ENCODE measurements around the gene LTBP4. TPM values are rescaled to one million over a fixed set of nuclear protein-coding genes. Genes with fewer than 3 reads are reported as not detected.
"Not testable (repeated sequence)": the region's sequence is repeated elsewhere in the genome, so short reads cannot be mapped to it uniquely, and the experiment has no call there.

The LTBP4 gene
- total and polyA plus RNA-seq, 5 experiments from 2014 or later = 13.4 to 114 (median 27.4) TPM

GRCh38 chr19:40642051-40642706 lies 41.0 kb downstream of the LTBP4 start:
- Mint-ChIP-seq H3K27ac (no peak overlapping the region), H3K36me3 (no peaks in the 10 kb centered on the region), H3K4me3 (no peak overlapping the region), H3K9me3 (no peaks in the 10 kb centered on the region), H3K27me3 (peaks cover 0 to 9% (median 0%) of the 10 kb centered on the region in 5 donors), H3K4me1 (peaks cover 0 to 8% (median 0%) of the 10 kb centered on the region in 4 donors)
- DNase-seq (no peak), ATAC-seq (no peak)
- POLR2A ChIA-PET = interaction anchor here (0.8 kb wide), 1 partner anchor 40 kb away, joined by 3 read pairs; no protein-coding TSS in a partner anchor

GRCh38 chr19:40642757-40643305 lies 41.7 kb downstream of the LTBP4 start:
- H3K4me1 Mint-ChIP-seq = peaks cover 0 to 8% (median 0%) of the 10 kb centered on the region in 4 donors
- ATAC-seq (no peak), DNase-seq (no peak)
- POLR2A ChIA-PET = interaction anchor here (0.7 to 0.8 kb wide), 2 partner anchors 39 to 79 kb away, joined by 3 read pairs; no protein-coding TSS in a partner anchor
- no peak overlapping the region for H3K27ac Mint-ChIP-seq
- no peaks in the 10 kb centered on the region for H3K36me3 Mint-ChIP-seq
- no peaks in the 10 kb centered on the region for H3K9me3 Mint-ChIP-seq
- H3K27me3 Mint-ChIP-seq = peaks cover 0 to 9% (median 0%) of the 10 kb centered on the region in 5 donors
- H3K4me3 Mint-ChIP-seq = no peak overlapping the region

- no peak overlapping the region for H3K27ac Mint-ChIP-seq
- H3K36me3 Mint-ChIP-seq = no peaks in the 10 kb centered on the region
- no peak overlapping the region for H3K4me3 Mint-ChIP-seq
- ATAC-seq (no peak), DNase-seq (no peak)
- H3K4me1 Mint-ChIP-seq = no peaks in the 10 kb centered on the region
- POLR2A ChIA-PET = interaction anchor here (0.7 kb wide), 1 partner anchor 13 kb away, joined by 3 read pairs; no protein-coding TSS in a partner anchor
- H3K9me3 Mint-ChIP-seq = no peaks in the 10 kb centered on the region
- H3K27me3 Mint-ChIP-seq = peaks cover 0 to 12% (median 0%) of the 10 kb centered on the region in 5 donors
These were observed 45.6 kb downstream of the LTBP4 start for GRCh38 chr19:40646743-40647254.

GRCh38 chr19:40649903-40650675 lies 48.9 kb downstream of the LTBP4 start:
- H3K4me3 Mint-ChIP-seq, H3K36me3 Mint-ChIP-seq, H3K9me3 Mint-ChIP-seq, ATAC-seq, H3K27me3 Mint-ChIP-seq, POLR2A ChIA-PET, H3K4me1 Mint-ChIP-seq, H3K27ac Mint-ChIP-seq, DNase-seq: not testable (repeated sequence)

- no peak for DNase-seq
- peaks cover 0 to 10% (median 0%) of the 10 kb centered on the region in 5 donors for H3K27me3 Mint-ChIP-seq
- peak overlapping the region in 1 of 10 donors; percentile 44 for H3K27ac Mint-ChIP-seq
- no peaks in the 10 kb centered on the region for H3K4me1 Mint-ChIP-seq
- H3K36me3 Mint-ChIP-seq = no peaks in the 10 kb centered on the region
- ATAC-seq = no peak
- POLR2A ChIA-PET = no interaction called here
- no peak overlapping the region for H3K4me3 Mint-ChIP-seq
- no peaks in the 10 kb centered on the region for H3K9me3 Mint-ChIP-seq
These were observed 49.7 kb downstream of the LTBP4 start for GRCh38 chr19:40650749-40651305.

- ATAC-seq, H3K27me3 Mint-ChIP-seq, H3K27ac Mint-ChIP-seq, H3K9me3 Mint-ChIP-seq, DNase-seq, H3K4me1 Mint-ChIP-seq, H3K4me3 Mint-ChIP-seq, H3K36me3 Mint-ChIP-seq, POLR2A ChIA-PET: not testable (repeated sequence)
These were observed 51.1 kb downstream of the LTBP4 start for GRCh38 chr19:40652303-40652702.

- not testable (repeated sequence) for H3K9me3 Mint-ChIP-seq, H3K36me3 Mint-ChIP-seq, H3K27me3 Mint-ChIP-seq, H3K4me1 Mint-ChIP-seq, H3K4me3 Mint-ChIP-seq, ATAC-seq, DNase-seq
- POLR2A ChIA-PET = interaction anchor here (0.6 to 0.7 kb wide), 2 partner anchors 89 to 235 kb away, joined by 5 to 8 read pairs; no protein-coding TSS in a partner anchor
- H3K27ac Mint-ChIP-seq = peak overlapping the region in 1 of 10 donors; percentile 27
These were observed 54.5 kb downstream of the LTBP4 start for GRCh38 chr19:40655684-40656083.

GRCh38 chr19:40658031-40658430 lies 56.9 kb downstream of the LTBP4 start:
- DNase-seq (no peak), ATAC-seq (no peak)
- peaks cover 0 to 3% (median 0%) of the 10 kb centered on the region in 5 donors for H3K27me3 Mint-ChIP-seq
- no peak overlapping the region for H3K4me3 Mint-ChIP-seq
- no peak overlapping the region for H3K27ac Mint-ChIP-seq
- no peaks in the 10 kb centered on the region for H3K9me3 Mint-ChIP-seq
- peaks cover 0 to 5% (median 3%) of the 10 kb centered on the region in 4 donors for H3K4me1 Mint-ChIP-seq
- POLR2A ChIA-PET = no interaction called here
- no peaks in the 10 kb centered on the region for H3K36me3 Mint-ChIP-seq

- Mint-ChIP-seq H3K27ac (no peak overlapping the region), H3K4me3 (no peak overlapping the region), H3K27me3 (peaks cover 0 to 3% (median 0%) of the 10 kb centered on the region in 5 donors), H3K4me1 (peaks cover 6 to 15% (median 8%) of the 10 kb centered on the region in 4 donors), H3K9me3 (no peaks in the 10 kb centered on the region), H3K36me3 (no peaks in the 10 kb centered on the region)
- ATAC-seq (no peak), DNase-seq (no peak)
- POLR2A ChIA-PET = no interaction called here
These were observed 57.9 kb downstream of the LTBP4 start for GRCh38 chr19:40659116-40659515.

- DNase-seq (no peak), ATAC-seq (no peak)
- Mint-ChIP-seq H3K27ac (peak overlapping the region in 1 of 10 donors; percentile 39), H3K27me3 (peaks cover 0 to 3% (median 0%) of the 10 kb centered on the region in 5 donors), H3K4me3 (no peak overlapping the region), H3K4me1 (peaks cover 6 to 15% (median 8%) of the 10 kb centered on the region in 4 donors), H3K36me3 (no peaks in the 10 kb centered on the region), H3K9me3 (no peaks in the 10 kb centered on the region)
- POLR2A ChIA-PET = interaction anchor here (0.6 kb wide), 1 partner anchor 13 kb away, joined by 3 read pairs; no protein-coding TSS in a partner anchor
These were observed 58.4 kb downstream of the LTBP4 start for GRCh38 chr19:40659566-40659965.

GRCh38 chr19:40661616-40662015 lies 60.4 kb downstream of the LTBP4 start:
- H3K4me1 Mint-ChIP-seq = peaks cover 6 to 15% (median 8%) of the 10 kb centered on the region in 4 donors
- no peaks in the 10 kb centered on the region for H3K36me3 Mint-ChIP-seq
- no peaks in the 10 kb centered on the region for H3K9me3 Mint-ChIP-seq
- ATAC-seq = no peak
- no peak for DNase-seq
- peaks cover 0 to 3% (median 0%) of the 10 kb centered on the region in 5 donors for H3K27me3 Mint-ChIP-seq
- H3K4me3 Mint-ChIP-seq = peak overlapping the region in 5 of 10 donors; percentile 4 to 48 (median 22)
- H3K27ac Mint-ChIP-seq = peak overlapping the region in 6 of 10 donors; percentile 19 to 87 (median 38)
- POLR2A ChIA-PET = no interaction called here
